Trophoblast cell (in vitro differentiated cells and primary cell): ENCODE data around the gene UBAC2.
"Not testable (repeated sequence)": the region's sequence is repeated elsewhere in the genome, so short reads cannot be mapped to it uniquely, and the experiment has no call there.

ENCODE experiments used
- DNase-seq, 2 donors: peaks; one replicate each; pipeline ENCODE4 v3.0.0-alpha.2; 2016
- H2AFZ ChIP-seq: 2 replicates; pipeline ENCODE4 v1.6.1; 2013; ENCODE audit warnings: low read length, moderate library complexity, mild to moderate bottlenecking; ENCODE audit not compliant: insufficient read depth, poor library complexity
- H2AK5ac ChIP-seq: 2 replicates; pipeline ENCODE4 v1.6.1; 2013; ENCODE audit warnings: mild to moderate bottlenecking, low read length
- H2BK120ac ChIP-seq: 2 replicates; pipeline ENCODE4 v1.6.1; 2013; ENCODE audit warnings: low read length, mild to moderate bottlenecking, moderate library complexity; ENCODE audit not compliant: insufficient read depth, poor library complexity
- H2BK12ac ChIP-seq: 2 replicates; pipeline ENCODE4 v1.6.1; 2013; ENCODE audit warnings: mild to moderate bottlenecking, low read length, moderate library complexity
- H2BK5ac ChIP-seq: 2 replicates; pipeline ENCODE4 v1.6.1; 2013; ENCODE audit warnings: low read length, low read depth, moderate library complexity, mild to moderate bottlenecking; ENCODE audit not compliant: poor library complexity
- H3K14ac ChIP-seq: 2 replicates; pipeline ENCODE4 v1.6.1; 2013; ENCODE audit warnings: mild to moderate bottlenecking, low read length
- H3K18ac ChIP-seq: 2 replicates; pipeline ENCODE4 v1.6.1; 2013; ENCODE audit warnings: mild to moderate bottlenecking, low read length
- H3K23ac ChIP-seq: 2 replicates; pipeline ENCODE4 v1.6.1; 2013; ENCODE audit warnings: low read length
- H3K27ac ChIP-seq: 2 replicates; pipeline ENCODE4 v1.5.1; 2013; ENCODE audit warnings: low read depth, mild to moderate bottlenecking, inconsistent platforms, low read length, moderate library complexity
- H3K27me3 ChIP-seq: 2 replicates; pipeline ENCODE4 v1.6.1; 2013; ENCODE audit warnings: inconsistent platforms, mild to moderate bottlenecking, low read length, moderate library complexity; ENCODE audit not compliant: insufficient read depth
- H3K36me3 ChIP-seq, 2 experiments: 1 replicate in 1 of 2; 2 replicates in 1 of 2; pipeline ENCODE4 v1.6.1; 2013; ENCODE audit warnings: low read length in 2 of 2, mild to moderate bottlenecking in 2 of 2, moderate library complexity in 1 of 2; ENCODE audit not compliant: insufficient read depth in 2 of 2, control insufficient read depth in 1 of 2
- H3K4ac ChIP-seq: 2 replicates; pipeline ENCODE4 v1.6.1; 2013; ENCODE audit warnings: low read depth, mild to moderate bottlenecking, low read length, moderate library complexity
- H3K4me1 ChIP-seq, 2 experiments: 1 replicate in 1 of 2; 2 replicates in 1 of 2; pipeline ENCODE4 v1.6.1; 2013; ENCODE audit warnings: low read length in 2 of 2, mild to moderate bottlenecking in 2 of 2, moderate library complexity in 1 of 2; ENCODE audit not compliant: insufficient read depth in 2 of 2, control insufficient read depth in 1 of 2
- H3K4me2 ChIP-seq: 2 replicates; pipeline ENCODE4 v1.6.1; 2013; ENCODE audit warnings: inconsistent platforms, mild to moderate bottlenecking, low read length, moderate library complexity
- H3K4me3 ChIP-seq: 2 replicates; pipeline ENCODE4 v1.5.1; 2013; ENCODE audit warnings: mild to moderate bottlenecking, low read depth, low read length, inconsistent platforms
- H3K79me1 ChIP-seq: one replicate; pipeline ENCODE4 v1.6.1; 2013; ENCODE audit warnings: low read length
- H3K79me2 ChIP-seq: 2 replicates; pipeline ENCODE4 v1.6.1; 2013; ENCODE audit warnings: low read length, mild to moderate bottlenecking; ENCODE audit not compliant: control insufficient read depth, insufficient read depth, poor library complexity
- H3K9ac ChIP-seq: 2 replicates; pipeline ENCODE4 v1.6.1; 2013; ENCODE audit warnings: mild to moderate bottlenecking, low read length
- H3K9me3 ChIP-seq: 2 replicates; pipeline ENCODE4 v1.6.1; 2013; ENCODE audit warnings: low read depth, mild to moderate bottlenecking, control low read depth, inconsistent platforms, low read length; ENCODE audit not compliant: insufficient read depth
- H4K12ac ChIP-seq: 2 replicates; pipeline ENCODE4 v1.6.1; 2013; ENCODE audit warnings: low read depth, mild to moderate bottlenecking, low read length, moderate library complexity
- H4K8ac ChIP-seq: 2 replicates; pipeline ENCODE4 v1.6.1; 2013; ENCODE audit warnings: low read depth, mild to moderate bottlenecking, low read length, moderate library complexity
- H4K91ac ChIP-seq: one replicate; pipeline ENCODE4 v1.6.1; 2013; ENCODE audit warnings: low read depth, mild to moderate bottlenecking, low read length, moderate library complexity
- WGBS: extraction: QIAGEN DNeasy Blood & Tissue Kit; methylation state at CpG from one replicate; pipeline ENCODE4 v1.1.7; 2013; ENCODE audit warnings: missing lambda C conversion rate; ENCODE audit not compliant: insufficient read length, insufficient coverage; ENCODE audit errors: extremely low coverage; 5-methylcytosine and 5-hydroxymethylcytosine counted together

The UBAC2 gene

DNA sequence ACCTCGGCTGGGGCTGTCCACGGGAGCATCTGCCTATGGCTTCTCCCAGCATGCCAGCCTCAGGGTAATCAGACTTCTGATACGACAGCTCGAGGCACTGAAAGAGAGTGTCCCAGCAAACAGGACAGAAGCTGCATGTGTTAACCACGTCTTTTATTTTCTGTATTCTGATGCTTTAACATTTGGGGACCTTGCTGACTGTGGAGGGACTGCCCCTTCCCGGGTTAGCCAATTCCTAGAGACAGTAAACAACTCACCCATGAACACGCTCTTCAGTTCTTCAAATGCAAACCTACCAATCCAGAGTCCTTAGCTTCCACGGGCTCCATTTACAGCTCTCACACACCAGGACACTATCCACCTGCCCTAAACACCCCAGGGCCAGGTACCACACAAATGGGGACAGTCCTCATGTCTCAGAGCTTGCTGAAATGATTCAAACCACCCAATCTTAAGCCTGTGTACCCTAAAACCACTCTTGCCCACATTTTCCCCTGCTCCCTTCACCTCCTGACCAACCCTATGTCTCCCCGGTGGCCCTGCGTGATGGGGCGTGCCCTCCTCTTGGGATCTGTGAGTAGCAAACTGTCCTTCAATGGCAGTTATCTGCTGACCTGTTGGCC lies 208.9 kb downstream of the UBAC2 start:
- not testable (repeated sequence) for H2BK12ac ChIP-seq, H3K23ac ChIP-seq, H2AK5ac ChIP-seq, H3K14ac ChIP-seq, H4K91ac ChIP-seq, H4K8ac ChIP-seq, H3K4me3 ChIP-seq, H3K4me2 ChIP-seq, H3K36me3 ChIP-seq, H2BK120ac ChIP-seq, H2BK5ac ChIP-seq, H3K4ac ChIP-seq, H2AFZ ChIP-seq, H3K9ac ChIP-seq, H3K79me1 ChIP-seq, H3K4me1 ChIP-seq, H3K18ac ChIP-seq, H4K12ac ChIP-seq, H3K27ac ChIP-seq, DNase-seq, H3K79me2 ChIP-seq, H3K9me3 ChIP-seq, H3K27me3 ChIP-seq
- WGBS = no CpG with 5 or more reads among the region's 11 CpGs

GRCh38 chr13:99410646-99411475 lies 210.2 kb downstream of the UBAC2 start:
- H2BK120ac ChIP-seq, H3K9ac ChIP-seq, H4K8ac ChIP-seq, H3K14ac ChIP-seq, H2BK5ac ChIP-seq, H2AFZ ChIP-seq, H4K91ac ChIP-seq, H3K36me3 ChIP-seq, H3K4me2 ChIP-seq, H3K4me3 ChIP-seq, H3K4ac ChIP-seq, H3K27me3 ChIP-seq, H3K79me2 ChIP-seq, H4K12ac ChIP-seq, H2AK5ac ChIP-seq, H3K18ac ChIP-seq, H3K79me1 ChIP-seq, H2BK12ac ChIP-seq, H3K23ac ChIP-seq, H3K4me1 ChIP-seq, H3K27ac ChIP-seq: not testable (repeated sequence)
- H3K9me3 ChIP-seq = peaks cover 12% of the 10 kb centered on the region
- peak; percentile 20 to 21 for DNase-seq
- WGBS = no CpG with 5 or more reads among the region's 13 CpGs

DNA sequence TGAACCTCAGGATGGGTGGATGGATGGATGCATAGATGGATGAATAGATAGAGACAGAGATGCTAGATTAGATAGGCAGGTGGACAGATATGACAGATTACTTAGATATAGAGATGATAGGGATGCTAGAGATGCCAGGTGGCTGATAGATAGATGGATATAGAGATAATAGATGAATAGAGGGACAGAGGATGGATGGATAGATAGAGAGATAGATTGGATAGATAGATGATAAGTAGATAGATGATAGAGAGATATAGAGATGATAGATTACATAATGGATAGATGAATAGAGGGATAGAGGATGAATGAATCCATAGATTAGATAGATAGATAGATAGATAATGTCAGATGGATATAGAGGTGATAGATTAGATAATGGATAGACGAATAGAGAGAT lies 212.2 kb downstream of the UBAC2 start:
- Histone ChIP-seq H3K27me3 (no peaks in the 10 kb centered on the region), H2BK120ac (no peak overlapping the region), H3K9me3 (peaks cover 12% of the 10 kb centered on the region), H4K91ac (no peak overlapping the region), H3K23ac (no peak overlapping the region), H4K12ac (no peak overlapping the region), H2AK5ac (no peak overlapping the region), H3K4me2 (no peak overlapping the region), H3K18ac (no peak overlapping the region), H4K8ac (no peak overlapping the region), H3K79me1 (no peaks in the 10 kb centered on the region), H3K4me1 (no peaks in the 10 kb centered on the region), H3K27ac (no peak overlapping the region), H2BK12ac (no peak overlapping the region), H3K79me2 (no peaks in the 10 kb centered on the region), H2BK5ac (no peak overlapping the region), H3K9ac (no peak overlapping the region), H3K36me3 (no peaks in the 10 kb centered on the region), H3K4ac (no peak overlapping the region), H3K14ac (no peak overlapping the region), H2AFZ (no peak overlapping the region), H3K4me3 (no peak overlapping the region)
- no peak for DNase-seq
- 100% methylated on average over 1 of the region's 1 CpG for WGBS

DNA sequence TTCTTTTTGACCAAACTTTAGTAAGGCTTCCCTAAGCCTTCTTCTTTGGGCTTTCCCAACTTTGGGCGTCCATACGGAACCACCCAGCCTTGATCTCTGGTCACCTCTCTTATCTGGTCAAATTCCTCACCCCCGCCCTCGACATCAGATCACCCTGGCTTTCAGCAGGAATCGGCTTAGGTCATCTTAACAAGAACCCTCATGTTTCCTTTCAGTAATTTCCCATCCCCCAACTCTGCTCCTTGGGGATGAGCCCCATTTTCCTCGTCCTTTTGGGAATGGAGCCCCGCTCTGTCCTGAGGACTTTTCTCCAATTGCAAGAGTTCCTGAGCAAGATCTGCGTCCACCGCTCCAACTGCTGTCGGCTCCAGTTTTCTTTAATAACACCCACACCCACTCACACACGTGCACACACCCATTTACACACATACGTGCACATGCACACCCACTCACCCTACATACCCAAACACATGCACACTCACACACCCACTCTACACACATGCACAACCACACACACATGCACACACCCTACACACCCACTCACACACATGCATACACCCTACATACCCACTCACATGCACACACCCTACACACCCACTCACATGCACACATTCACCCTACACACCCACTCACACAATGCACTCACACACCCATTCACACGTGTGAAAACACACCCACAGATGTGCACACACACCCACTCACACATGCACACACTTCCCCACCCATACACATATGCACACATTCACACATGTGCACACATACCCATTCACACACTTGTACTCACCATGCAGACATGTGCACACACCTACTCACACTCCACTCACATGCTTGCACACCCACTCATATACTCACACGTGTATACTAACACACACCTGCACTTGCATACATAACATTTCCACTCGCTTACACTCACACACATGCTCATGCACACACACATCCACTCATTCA lies 213.7 kb downstream of the UBAC2 start:
- Histone ChIP-seq H3K4me3 (peak overlapping the region; percentile 47), H3K27me3 (no peaks in the 10 kb centered on the region), H3K36me3 (no peaks in the 10 kb centered on the region), H2BK5ac (no peak overlapping the region), H3K4me2 (no peak overlapping the region), H3K9me3 (peaks cover 7% of the 10 kb centered on the region), H4K12ac (no peak overlapping the region), H4K91ac (no peak overlapping the region), H3K27ac (no peak overlapping the region), H3K9ac (no peak overlapping the region), H3K23ac (peak overlapping the region; percentile 3), H3K18ac (no peak overlapping the region), H4K8ac (no peak overlapping the region), H2AFZ (no peak overlapping the region), H3K79me1 (no peaks in the 10 kb centered on the region), H2AK5ac (no peak overlapping the region), H3K4me1 (no peaks in the 10 kb centered on the region), H3K79me2 (no peaks in the 10 kb centered on the region), H2BK120ac (no peak overlapping the region), H3K4ac (no peak overlapping the region), H2BK12ac (no peak overlapping the region), H3K14ac (no peak overlapping the region)
- no CpG with 5 or more reads among the region's 15 CpGs for WGBS
- DNase-seq = no peak
